IMR-90 (cell line): ENCODE measurements around the gene KCNAB2. TPM values are rescaled to one million over a fixed set of nuclear protein-coding genes. Genes with fewer than 3 reads are reported as not detected.

Experiments
- ATAC-seq: fragments of 200-7000 bp; cut with Tn5 transposase; 2 replicates; pipeline ENCODE4 v1.9.1; 2020; ENCODE audit warnings: low read depth, mild to moderate bottlenecking, moderate library complexity
- BruUV-seq: library from RNA; stranded (reverse); fragments of 400-500 nt; replicated peaks from 2 replicates; lab custom pipeline; 2021; lab: Mats Ljungman, UMichigan
- CTCF ChIA-PET: fragments of 300-600 bp; formaldehyde crosslinking; extraction: SDS; loops from one replicate; lab custom pipeline; 2021; ENCODE audit warnings: antibody characterized with exemption; lab: Yijun Ruan, JAX
- POLR2A ChIA-PET: fragments of 300-600 bp; sonication (Branson Sonifier 250); formaldehyde crosslinking; loops from one replicate; lab custom pipeline; 2022; ENCODE audit warnings: antibody characterized with exemption; ENCODE audit not compliant: unreplicated experiment; lab: Charles Lee
- DNase-seq: peaks from one replicate; pipeline ENCODE4 v3.0.0; 2013
- H2AFZ ChIP-seq: replicated peaks from 2 replicates; pipeline ENCODE3; 2013; ENCODE audit warnings: low read length, mild to moderate bottlenecking; ENCODE audit not compliant: poor library complexity
- H2AK5ac ChIP-seq: 2 replicates; pipeline ENCODE4 v1.6.1; 2013; ENCODE audit warnings: low read depth, low read length, inconsistent platforms
- H2AK9ac ChIP-seq: replicated peaks from 2 replicates; pipeline ENCODE3; 2013; ENCODE audit warnings: mild to moderate bottlenecking, low read depth, low read length, moderate library complexity; ENCODE audit not compliant: poor library complexity
- H2BK120ac ChIP-seq: 2 replicates; pipeline ENCODE4 v1.6.1; 2013; ENCODE audit warnings: low read depth, low read length, inconsistent platforms
- H2BK15ac ChIP-seq: 3 replicates; pipeline ENCODE4 v1.6.1; 2013; ENCODE audit warnings: low read depth, low read length, inconsistent platforms
- H2BK20ac ChIP-seq: 2 replicates; pipeline ENCODE4 v1.6.1; 2013; ENCODE audit warnings: low read depth, mild to moderate bottlenecking, inconsistent platforms, low read length, moderate library complexity
- H2BK5ac ChIP-seq: 2 replicates; pipeline ENCODE4 v1.6.1; 2013; ENCODE audit warnings: mild to moderate bottlenecking, low read depth, low read length, inconsistent platforms; ENCODE audit not compliant: poor library complexity, severe bottlenecking
- H3K14ac ChIP-seq: replicated peaks from 2 replicates; pipeline ENCODE4 v1.6.1; 2013; ENCODE audit warnings: low read depth, low read length, inconsistent platforms
- H3K18ac ChIP-seq: 2 replicates; pipeline ENCODE4 v1.6.1; 2013; ENCODE audit warnings: low read depth, low read length, control low read depth
- H3K23ac ChIP-seq: 2 replicates; pipeline ENCODE4 v1.6.1; 2013; ENCODE audit warnings: low read depth, low read length, inconsistent platforms
- H3K27ac ChIP-seq: 2 replicates; pipeline ENCODE4 v1.5.1; 2013; ENCODE audit warnings: mild to moderate bottlenecking, control low read depth, low read length; ENCODE audit not compliant: insufficient read depth
- H3K27me3 ChIP-seq: 2 replicates; pipeline ENCODE4 v1.6.1; 2013; ENCODE audit warnings: low read length; ENCODE audit not compliant: control insufficient read depth, insufficient read depth
- H3K36me3 ChIP-seq: 2 replicates; pipeline ENCODE4 v1.6.1; 2013; ENCODE audit warnings: low read length, mixed read lengths; ENCODE audit not compliant: control insufficient read depth, insufficient read depth
- H3K4ac ChIP-seq: 2 replicates; pipeline ENCODE4 v1.6.1; 2013; ENCODE audit warnings: low read depth, low read length, inconsistent platforms
- H3K4me1 ChIP-seq: 2 replicates; pipeline ENCODE4 v1.6.1; 2013; ENCODE audit warnings: low read length, mixed read lengths; ENCODE audit not compliant: control insufficient read depth, insufficient read depth
- H3K4me2 ChIP-seq: 2 replicates; pipeline ENCODE4 v1.6.1; 2013; ENCODE audit warnings: low read depth, mild to moderate bottlenecking, control low read depth, low read length, moderate library complexity
- H3K4me3 ChIP-seq: 2 replicates; pipeline ENCODE4 v1.5.1; 2013; ENCODE audit warnings: low read depth, mild to moderate bottlenecking, control low read depth, low read length, moderate library complexity; ENCODE audit not compliant: insufficient read depth
- H3K56ac ChIP-seq: 2 replicates; pipeline ENCODE4 v1.6.1; 2013; ENCODE audit warnings: low read length, inconsistent platforms; ENCODE audit not compliant: insufficient read depth; ENCODE audit errors: extremely low read depth
- H3K79me1 ChIP-seq, 2 experiments: 2 replicates each; pipeline ENCODE4 v1.6.1; 2013; ENCODE audit warnings: low read length in 2 of 2, inconsistent platforms in 1 of 2, low read depth in 1 of 2
- H3K9ac ChIP-seq: 2 replicates; pipeline ENCODE4 v1.6.1; 2013; ENCODE audit warnings: low read depth, low read length, control low read depth
- H3K9me1 ChIP-seq: 2 replicates; pipeline ENCODE4 v1.6.1; 2013; ENCODE audit warnings: low read length, inconsistent platforms; ENCODE audit not compliant: insufficient read depth
- H3K9me3 ChIP-seq: 2 replicates; pipeline ENCODE4 v1.6.1; 2013; ENCODE audit warnings: low read length; ENCODE audit not compliant: control insufficient read depth, insufficient read depth
- H4K20me1 ChIP-seq: 2 replicates; pipeline ENCODE4 v1.6.1; 2013; ENCODE audit warnings: low read length, inconsistent platforms; ENCODE audit not compliant: insufficient read depth
- H4K5ac ChIP-seq: 2 replicates; pipeline ENCODE4 v1.6.1; 2013; ENCODE audit warnings: mild to moderate bottlenecking, low read depth, low read length, control low read depth
- H4K8ac ChIP-seq, 2 experiments: 2 replicates each; pipeline ENCODE4 v1.6.1; 2013; ENCODE audit warnings: low read depth in 2 of 2, low read length in 2 of 2, control low read depth in 1 of 2, inconsistent platforms in 1 of 2
- H4K91ac ChIP-seq: 2 replicates; pipeline ENCODE4 v1.6.1; 2013; ENCODE audit warnings: low read depth, low read length, inconsistent platforms; ENCODE audit not compliant: insufficient read depth
- BHLHE40 ChIP-seq: fragments of 150-350 bp; IDR thresholded peaks from 2 replicates; pipeline ENCODE4 v1.6.1; 2016; ENCODE audit warnings: mild to moderate bottlenecking, low read depth, low read length
- CHD1 ChIP-seq: IDR thresholded peaks from 2 replicates; pipeline ENCODE4 v1.6.1; 2012; ENCODE audit warnings: low read depth, low read length, improper control_type of control experiment
- ELK1 ChIP-seq: fragments of 150-350 bp; IDR thresholded peaks from 2 replicates; pipeline ENCODE4 v1.6.1; 2016; ENCODE audit warnings: low read depth, mild to moderate bottlenecking, low read length, moderate library complexity, borderline replicate concordance
- FOS ChIP-seq: fragments of 150-350 bp; IDR thresholded peaks from 2 replicates; pipeline ENCODE4 v1.6.1; 2016; ENCODE audit warnings: low read depth, low read length
- MAFK ChIP-seq: IDR thresholded peaks from 2 replicates; pipeline ENCODE4 v1.6.1; 2012; ENCODE audit warnings: low read depth, low read length, improper control_type of control experiment
- MAZ ChIP-seq: IDR thresholded peaks from 2 replicates; pipeline ENCODE4 v1.6.1; 2012; ENCODE audit warnings: low read depth, mild to moderate bottlenecking, low read length, improper control_type of control experiment, moderate library complexity, borderline replicate concordance
- NFE2L2 ChIP-seq: fragments of 150-350 bp; IDR thresholded peaks from 2 replicates; pipeline ENCODE4 v1.6.1; 2016; ENCODE audit warnings: low read depth, mild to moderate bottlenecking, low read length
- RCOR1 ChIP-seq: IDR thresholded peaks from 2 replicates; pipeline ENCODE4 v1.6.1; 2012; ENCODE audit warnings: mild to moderate bottlenecking, low read length, improper control_type of control experiment; ENCODE audit not compliant: insufficient replicate concordance
- WGBS, 2 experiments: methylation state at CpG; one replicate each; pipeline versions ENCODE4 v1.1.5 to v1.1.7; 2013; ENCODE audit warnings: missing lambda C conversion rate in 2 of 2; ENCODE audit not compliant: insufficient read length in 1 of 2; ENCODE audit errors: extremely low coverage in 2 of 2; 5-methylcytosine and 5-hydroxymethylcytosine counted together
- dilution Hi-C: fragments of 300-500 bp; cut with HindIII; formaldehyde crosslinking; loops from one replicate; pipeline ENCODE4 v1.14.3; 2018; ENCODE audit warnings: low sequenced_read_pairs; ENCODE audit not compliant: unreplicated experiment
- in situ Hi-C: fragments of 300-500 bp; cut with MboI; formaldehyde crosslinking; loops from 3 replicates; pipeline ENCODE4 v1.14.3; 2019; ENCODE audit warnings: low sequenced_read_pairs, inconsistent platforms, mixed read lengths
- intact Hi-C: fragments of 100-400 bp; cut with micrococcal nuclease; formaldehyde crosslinking; loops from 2 replicates; pipeline ENCODE4 v1.10.0; 2022
- polyA plus RNA-seq, 3 experiments: library from polyadenylated mRNA; depleted of rRNA; stranded (reverse); fragments of >200 nt; gene quantifications; 2 replicates each; pipeline ENCODE4 v1.2.3, GENCODE V29; 2012; ENCODE audit warnings: low replicate concordance in 1 of 3
- total RNA-seq: library from RNA; depleted of rRNA; stranded (reverse); fragments of >200 nt; gene quantifications from 2 replicates; pipeline ENCODE4 v1.2.3, GENCODE V29; 2012
- TF ChIP-seq, protein P1 (sequence below): fragments of 150-350 bp; IDR thresholded peaks from 2 replicates; pipeline ENCODE4 v1.6.1; 2017; ENCODE audit warnings: mild to moderate bottlenecking, antibody characterized with exemption, low read length, low read depth

The KCNAB2 gene
- total and polyA plus RNA-seq, 2 of the 4 experiments (the other 2 are of a cell fraction): 1.3 to 4.2 TPM

GRCh38 chr1:6100861-6101783, 55.4 kb downstream of the KCNAB2 start:
- Histone ChIP-seq H3K4me1 (no peaks in the 10 kb centered on the region; the same call in 1 of the 2 replicates), H3K4ac (no peak overlapping the region), H2AK5ac (no peak overlapping the region), H3K36me3 (no peaks in the 10 kb centered on the region), H3K27me3 (peaks cover 31% of the 10 kb centered on the region; the same call in 1 of the 2 replicates), H3K56ac (no peak overlapping the region), H2AK9ac (no peak overlapping the region), H4K8ac (no peak overlapping the region), H2BK15ac (no peak overlapping the region), H4K20me1 (no peaks in the 10 kb centered on the region), H3K9ac (no peak overlapping the region), H3K23ac (no peak overlapping the region), H3K14ac (no peak overlapping the region), H4K91ac (no peak overlapping the region), H3K4me3 (no peak overlapping the region), H4K5ac (no peak overlapping the region), H3K79me1 (no peaks in the 10 kb centered on the region), H3K4me2 (no peak overlapping the region), H3K18ac (no peak overlapping the region), H2BK20ac (no peak overlapping the region), H3K27ac (no peak overlapping the region), H2BK5ac (no peak overlapping the region), H2AFZ (no peak overlapping the region), H2BK120ac (no peak overlapping the region), H3K9me1 (no peaks in the 10 kb centered on the region), H3K9me3 (no peaks in the 10 kb centered on the region)
- no CpG with 5 or more reads among the region's 23 CpGs for WGBS, 2 experiments
- DNase-seq (no peak), ATAC-seq (no peak)
- TF ChIP-seq BHLHE40 (no peak), NFE2L2 (no peak), ELK1 (no peak), FOS (no peak), MAFK (no peak), MAZ (no peak), RCOR1 (no peak), CHD1 (no peak)
- TF ChIP-seq, protein P1, sequence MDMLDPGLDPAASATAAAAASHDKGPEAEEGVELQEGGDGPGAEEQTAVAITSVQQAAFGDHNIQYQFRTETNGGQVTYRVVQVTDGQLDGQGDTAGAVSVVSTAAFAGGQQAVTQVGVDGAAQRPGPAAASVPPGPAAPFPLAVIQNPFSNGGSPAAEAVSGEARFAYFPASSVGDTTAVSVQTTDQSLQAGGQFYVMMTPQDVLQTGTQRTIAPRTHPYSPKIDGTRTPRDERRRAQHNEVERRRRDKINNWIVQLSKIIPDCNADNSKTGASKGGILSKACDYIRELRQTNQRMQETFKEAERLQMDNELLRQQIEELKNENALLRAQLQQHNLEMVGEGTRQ: no peak
- intact Hi-C loops (no loop called here), in situ Hi-C loops (no loop called here), dilution Hi-C loops (no loop called here)
- ChIA-PET POLR2A (no interaction called here), CTCF (no interaction called here)
- BruUV-seq: no TSS peak
